GM12873 (cell line): Measurements from ENCODE around the gene LATS1.

Experiments
- CTCF ChIP-seq: IDR thresholded peaks from 2 replicates; pipeline ENCODE4 v1.5.1; 2012; ENCODE audit warnings: low read depth, mild to moderate bottlenecking, moderate library complexity, low read length, control low read depth; ENCODE audit not compliant: insufficient read depth; ENCODE audit errors: missing control alignments

The LATS1 gene

GRCh38 chr6:149733089-149733720 lies 15.3 kb upstream of the LATS1 start:
- no peak for TF ChIP-seq CTCF

GRCh38 chr6:149729824-149730223 lies 11.9 kb upstream of the LATS1 start:
- no peak for TF ChIP-seq CTCF

- TF ChIP-seq CTCF: no peak
Observed at GRCh38 chr6:149728499-149729234, 10.8 kb upstream of the LATS1 start.

GRCh38 chr6:149727793-149728498 lies 10.0 kb upstream of the LATS1 start:
- no peak for TF ChIP-seq CTCF

- no peak for TF ChIP-seq CTCF
Observed at GRCh38 chr6:149725785-149726184, 7.9 kb upstream of the LATS1 start.

GRCh38 chr6:149723771-149724417 lies 6.0 kb upstream of the LATS1 start:
- peak; percentile 78 for TF ChIP-seq CTCF

GRCh38 chr6:149723262-149723661 lies 5.4 kb upstream of the LATS1 start:
- TF ChIP-seq CTCF: no peak
